K562 (cell line): Measurements from ENCODE around the gene ARL11. TPM values are rescaled to one million over a fixed set of nuclear protein-coding genes. Genes with fewer than 3 reads are reported as not detected.
A peak's percentile ranks its signal among the peaks of the same experiment; 100 is the strongest.

Source experiments
- ATAC-seq: fragments of 200-7000 bp; cut with Tn5 transposase; 3 replicates; pipeline ENCODE4 v1.9.1; 2020; ENCODE audit warnings: moderate library complexity
- BruUV-seq: library from RNA; stranded (reverse); fragments of 400-500 nt; replicated peaks from 2 replicates; lab custom pipeline; 2021; lab: Mats Ljungman, UMichigan
- CTCF ChIA-PET: fragments of 300-600 bp; formaldehyde crosslinking; extraction: SDS; loops from one replicate; lab custom pipeline; 2021; ENCODE audit warnings: low intra/inter-chr PET ratio; lab: Yijun Ruan, JAX
- POLR2A ChIA-PET: fragments of 300-600, 350-650 bp; sonication (Branson Sonifier 250); formaldehyde crosslinking; extraction: SDS; loops from one replicate; lab custom pipeline; 2021; ENCODE audit warnings: antibody characterized with exemption, inconsistent platforms; lab: Yijun Ruan, JAX
- DNase-seq, 4 experiments: peaks; one replicate each; pipeline versions ENCODE4 v3.0.0 to v3.0.0-alpha.2; 2011 to 2018; ENCODE audit warnings: low spot score in 3 of 4, mixed read lengths in 3 of 4; ENCODE audit errors: extremely low read depth in 1 of 4
- FAIRE-seq: peaks from 2 replicates; lab custom pipeline; 2011; peaks lifted over from hg19 to GRCh38; lab: Jason Lieb, UNC
- H2AFZ ChIP-seq: 2 replicates; pipeline ENCODE4 v1.6.0; 2011; ENCODE audit warnings: low read depth, low read length, control low read depth, inconsistent platforms
- H3K27ac ChIP-seq: fragments of 200-600 bp; 3 replicates; pipeline ENCODE4 v1.8.0; 2011; ENCODE audit warnings: low read depth, mild to moderate bottlenecking, control low read depth, inconsistent platforms, low read length, moderate library complexity, mixed read lengths; ENCODE audit errors: extremely low read depth
- H3K27me3 ChIP-seq, 2 experiments: fragments of 300-600 bp in 1 of 2; 2 replicates in 1 of 2; 3 replicates in 1 of 2; pipeline versions ENCODE4 v1.6.0 to v1.8.0; 2011; ENCODE audit warnings: inconsistent platforms in 2 of 2, low read length in 2 of 2, mild to moderate bottlenecking in 1 of 2, mixed read lengths in 1 of 2, moderate library complexity in 1 of 2; ENCODE audit not compliant: control insufficient read depth in 2 of 2, insufficient read depth in 2 of 2
- H3K36me3 ChIP-seq: fragments of 300-600 bp; 3 replicates; pipeline ENCODE4 v1.8.0; 2011; ENCODE audit warnings: mild to moderate bottlenecking, low read length, inconsistent platforms; ENCODE audit not compliant: control insufficient read depth, insufficient read depth
- H3K4me1 ChIP-seq, 2 experiments: fragments of 200-600 bp in 1 of 2; replicated peaks in 1 of 2; 2 replicates in 1 of 2; 3 replicates in 1 of 2; pipeline versions ENCODE4 v1.5.1 to v1.8.0; 2011; ENCODE audit warnings: inconsistent platforms in 2 of 2, low read length in 2 of 2, mild to moderate bottlenecking in 1 of 2, mixed read lengths in 1 of 2, moderate library complexity in 1 of 2; ENCODE audit not compliant: control insufficient read depth in 2 of 2, insufficient read depth in 2 of 2
- H3K4me2 ChIP-seq: 2 replicates; pipeline ENCODE4 v1.6.1; 2011; ENCODE audit warnings: low read length, control low read depth, inconsistent platforms, mixed read lengths; ENCODE audit not compliant: insufficient read depth
- H3K4me3 ChIP-seq: fragments of 200-600 bp; sonication (generic), shearing (Covaris generic); 2 replicates; pipeline ENCODE4 v1.5.1; 2016; ENCODE audit warnings: control low read depth, inconsistent platforms
- H3K79me2 ChIP-seq: fragments of 200-600 bp; 3 replicates; pipeline ENCODE4 v1.8.0; 2011; ENCODE audit warnings: low read length, inconsistent platforms; ENCODE audit not compliant: control insufficient read depth, insufficient read depth
- H3K9ac ChIP-seq, 2 experiments: 2 replicates each; pipeline versions ENCODE4 v1.6.0 to v1.6.1; 2011; ENCODE audit warnings: low read depth in 2 of 2, low read length in 2 of 2, control low read depth in 1 of 2, inconsistent platforms in 1 of 2, mild to moderate bottlenecking in 1 of 2, mixed read lengths in 1 of 2; ENCODE audit not compliant: insufficient read depth in 1 of 2
- H3K9me1 ChIP-seq: one replicate; pipeline ENCODE4 v1.6.0; 2011; ENCODE audit warnings: inconsistent platforms, mild to moderate bottlenecking, low read length, moderate library complexity; ENCODE audit not compliant: control insufficient read depth, insufficient read depth
- H3K9me3 ChIP-seq: replicated peaks from 2 replicates; pipeline ENCODE4 v1.5.1; 2011; ENCODE audit warnings: low read depth, low read length, inconsistent platforms; ENCODE audit not compliant: control insufficient read depth, insufficient read depth
- H4K20me1 ChIP-seq: replicated peaks from 2 replicates; pipeline ENCODE4 v1.6.1; 2011; ENCODE audit warnings: low read length, inconsistent platforms, mixed read lengths; ENCODE audit not compliant: control insufficient read depth, insufficient read depth
- BHLHE40 ChIP-seq: IDR thresholded peaks from 2 replicates; pipeline ENCODE4 v1.6.1; 2011; ENCODE audit warnings: low read length, improper control_type of control experiment
- BRD4 ChIP-seq: fragments of 200-600 bp; sonication (generic); IDR thresholded peaks from 2 replicates; pipeline ENCODE4 v1.6.1; 2017; ENCODE audit warnings: inconsistent platforms
- CEBPB ChIP-seq: fragments of 450-650 bp; IDR thresholded peaks from 2 replicates; pipeline ENCODE4 v1.6.1; 2016; ENCODE audit warnings: missing genetic modification characterization, missing compliant biosample characterization
- CHD2 ChIP-seq: IDR thresholded peaks from 2 replicates; pipeline ENCODE4 v1.6.1; 2011; ENCODE audit warnings: low read depth, low read length
- COPS2 ChIP-seq: fragments of 450-650 bp; conservative IDR thresholded peaks from 2 replicates; pipeline ENCODE4 v1.6.1; 2016; ENCODE audit warnings: mild to moderate bottlenecking, moderate library complexity
- RBM25 ChIP-seq: fragments of 200-400 bp; formaldehyde crosslinking; IDR thresholded peaks from 2 replicates; pipeline ENCODE4 v1.6.1; 2018; ENCODE audit warnings: low read length, low read depth, moderate library complexity; ENCODE audit not compliant: severe bottlenecking
- TCF3 ChIP-seq: sonication (generic); formaldehyde crosslinking; IDR thresholded peaks from 2 replicates; pipeline ENCODE4 v1.4.0; 2020; ENCODE audit warnings: mild to moderate bottlenecking, missing genetic modification reagents
- ZC3H11A ChIP-seq: IDR thresholded peaks from 2 replicates; pipeline ENCODE4 v1.6.1; 2012; ENCODE audit warnings: low read depth, low read length, improper control_type of control experiment
- ZNF75A ChIP-seq: fragments of 450-650 bp; formaldehyde crosslinking; IDR thresholded peaks from 2 replicates; pipeline ENCODE4 v1.4.0; 2020; ENCODE audit warnings: mild to moderate bottlenecking
- WGBS: fragments of 100-300 bp; shearing (Covaris generic); methylation state at CpG from one replicate; pipeline ENCODE4 v1.1.6; 2016; ENCODE audit warnings: low coverage, mixed read lengths; ENCODE audit not compliant: insufficient coverage; ENCODE audit errors: missing lambda C conversion rate; 5-methylcytosine and 5-hydroxymethylcytosine counted together
- in situ Hi-C: fragments of 300-500 bp; cut with MboI; formaldehyde crosslinking; loops from 4 replicates; pipeline ENCODE4 v1.15.0; 2018; ENCODE audit warnings: inconsistent platforms, mixed read lengths
- intact Hi-C: fragments of 100-400 bp; cut with micrococcal nuclease; formaldehyde crosslinking; loops from 2 replicates; pipeline ENCODE4 v1.14.2; 2022
- polyA plus RNA-seq, 8 experiments: library from polyadenylated mRNA; depleted of rRNA in 4 of 8; stranded (reverse) in 5 of 8; unstranded in 3 of 8; fragments of >200 nt; fragmentation: Nextera tagmentation in 2 of 8; fragmentation: Illumina TruSeq in 1 of 8; extraction: Ambion mirVana in 2 of 8; extraction: Trizol in 1 of 8; gene quantifications; 2 replicates each; pipeline versions ENCODE4 v1.2.1 to v1.2.3, GENCODE V29; 2011 to 2014; ENCODE audit warnings: inconsistent platforms in 1 of 8, missing spikeins in 1 of 8
- total RNA-seq, 7 experiments: library from RNA; depleted of rRNA in 6 of 7; stranded (reverse); fragments of >200 nt in 6 of 7; fragmentation: Illumina TruSeq in 2 of 7; extraction: Trizol in 2 of 7; gene quantifications; 2 replicates each; pipeline versions ENCODE4 v1.2.1 to v1.2.3, GENCODE V29; 2011 to 2021; ENCODE audit warnings: low replicate concordance in 1 of 7
- TF ChIP-seq, protein P1 (sequence below): fragments of 250-450 bp; sonication (Bioruptor Pico); IDR thresholded peaks from 2 replicates; pipeline ENCODE4 v1.4.0; 2020; ENCODE audit warnings: mild to moderate bottlenecking, moderate library complexity
- TF ChIP-seq, protein P2 (sequence below): fragments of 450-650 bp; formaldehyde crosslinking; IDR thresholded peaks from 2 replicates; pipeline ENCODE4 v1.4.0; 2022; ENCODE audit warnings: missing genetic modification characterization

ARL11 gene
- total and polyA plus RNA-seq, 9 of the 15 experiments (the other 6 are each of a cell fraction or from before 2014, with no cell fraction given) = 0.18 to 0.87 (median 0.45) TPM

DNA sequence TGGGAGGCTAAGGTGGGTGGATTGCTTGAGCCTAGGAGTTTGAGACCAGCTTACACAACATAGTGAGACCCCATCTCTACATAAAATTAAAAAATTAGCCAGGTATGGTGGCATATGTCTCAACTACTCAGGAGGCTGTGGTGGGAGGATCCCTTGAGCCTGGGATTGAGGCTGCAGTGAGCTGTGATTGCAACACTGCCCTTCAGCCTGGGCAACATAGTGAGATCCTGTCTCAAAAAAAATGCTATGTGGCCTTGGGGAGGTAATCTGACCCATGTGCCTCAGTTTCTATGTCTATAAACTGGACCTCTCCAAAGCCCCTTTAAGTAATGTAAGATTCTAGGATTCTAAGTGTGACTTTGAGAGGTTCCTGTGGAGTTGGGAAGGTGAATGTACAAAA lies 25.2 kb downstream of the ARL11 start:
- Histone ChIP-seq H3K9ac (no peak overlapping the region), H3K27ac (no peak overlapping the region), H3K4me3 (no peak overlapping the region), H3K4me1 (no peaks in the 10 kb centered on the region), H3K4me2 (no peak overlapping the region), H3K27me3 (no peaks in the 10 kb centered on the region), H2AFZ (no peak overlapping the region), H4K20me1 (no peaks in the 10 kb centered on the region), H3K9me3 (no peaks in the 10 kb centered on the region), H3K9me1 (no peaks in the 10 kb centered on the region), H3K36me3 (no peaks in the 10 kb centered on the region), H3K79me2 (no peaks in the 10 kb centered on the region)
- ChIA-PET POLR2A (no interaction called here), CTCF (no interaction called here)
- intact Hi-C loops (loop anchor here (2.0 to 5.0 kb wide), 2 partner anchors 139 to 195 kb away; partner anchors contain the start of gene KPNA3), in situ Hi-C loops (loop anchor here (5.0 to 25.0 kb wide), 2 partner anchors 194 to 1409 kb away; no protein-coding TSS in a partner anchor)
- FAIRE-seq (peak; percentile 26), DNase-seq (no peak), ATAC-seq (no peak)
- BruUV-seq = no TSS peak
- TF ChIP-seq RBM25 (peak; percentile 5), TCF3 (no peak), CEBPB (tag) (0 out of 2 replicates have a peak, but pooled peaks have one; percentile 17)

DNA sequence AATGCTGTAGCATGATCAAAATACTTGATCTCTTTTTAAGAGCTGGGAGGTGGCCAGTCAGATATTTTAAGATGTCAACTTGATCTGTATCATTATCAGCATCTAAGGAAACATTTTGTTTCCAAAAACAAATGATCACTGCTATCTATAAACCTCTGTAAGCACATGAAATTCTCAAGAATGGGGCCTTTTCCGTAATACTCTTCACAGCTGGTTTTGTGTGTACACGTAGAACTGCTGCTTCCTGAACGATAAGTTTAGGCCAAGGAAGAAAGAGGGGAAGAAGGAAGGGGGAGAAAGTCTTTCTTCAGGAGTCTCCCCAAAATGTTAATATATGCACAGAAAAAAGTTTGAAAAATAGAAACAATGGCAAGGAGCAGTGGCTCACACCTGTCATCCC lies 25.7 kb downstream of the ARL11 start:
- FAIRE-seq (no peak), ATAC-seq (no peak)
- Histone ChIP-seq H3K4me1 (no peaks in the 10 kb centered on the region), H3K27ac (no peak overlapping the region), H3K4me3 (no peak overlapping the region), H2AFZ (no peak overlapping the region), H3K9me1 (no peaks in the 10 kb centered on the region)
- POLR2A ChIA-PET = no interaction called here
- WGBS = 60% methylated on average over 3 of the region's 3 CpGs
- intact Hi-C loops = loop anchor here (5.0 kb wide), 1 partner anchor 138 kb away; the partner anchor contains the start of gene KPNA3
- TF ChIP-seq ZNF75A (CRISPR knock-in tag) (no peak), ZC3H11A (no peak), BRD4 (no peak), CHD2 (no peak), COPS2 (no peak), BHLHE40 (no peak)
- TF ChIP-seq, protein P1, sequence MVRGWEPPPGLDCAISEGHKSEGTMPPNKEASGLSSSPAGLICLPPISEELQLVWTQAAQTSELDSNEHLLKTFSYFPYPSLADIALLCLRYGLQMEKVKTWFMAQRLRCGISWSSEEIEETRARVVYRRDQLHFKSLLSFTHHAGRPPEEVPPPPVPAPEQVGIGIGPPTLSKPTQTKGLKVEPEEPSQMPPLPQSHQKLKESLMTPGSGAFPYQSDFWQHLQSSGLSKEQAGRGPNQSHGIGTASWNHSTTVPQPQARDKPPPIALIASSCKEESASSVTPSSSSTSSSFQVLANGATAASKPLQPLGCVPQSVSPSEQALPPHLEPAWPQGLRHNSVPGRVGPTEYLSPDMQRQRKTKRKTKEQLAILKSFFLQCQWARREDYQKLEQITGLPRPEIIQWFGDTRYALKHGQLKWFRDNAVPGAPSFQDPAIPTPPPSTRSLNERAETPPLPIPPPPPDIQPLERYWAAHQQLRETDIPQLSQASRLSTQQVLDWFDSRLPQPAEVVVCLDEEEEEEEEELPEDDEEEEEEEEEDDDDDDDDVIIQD (CRISPR knock-in tag) = no peak
- TF ChIP-seq, protein P2, sequence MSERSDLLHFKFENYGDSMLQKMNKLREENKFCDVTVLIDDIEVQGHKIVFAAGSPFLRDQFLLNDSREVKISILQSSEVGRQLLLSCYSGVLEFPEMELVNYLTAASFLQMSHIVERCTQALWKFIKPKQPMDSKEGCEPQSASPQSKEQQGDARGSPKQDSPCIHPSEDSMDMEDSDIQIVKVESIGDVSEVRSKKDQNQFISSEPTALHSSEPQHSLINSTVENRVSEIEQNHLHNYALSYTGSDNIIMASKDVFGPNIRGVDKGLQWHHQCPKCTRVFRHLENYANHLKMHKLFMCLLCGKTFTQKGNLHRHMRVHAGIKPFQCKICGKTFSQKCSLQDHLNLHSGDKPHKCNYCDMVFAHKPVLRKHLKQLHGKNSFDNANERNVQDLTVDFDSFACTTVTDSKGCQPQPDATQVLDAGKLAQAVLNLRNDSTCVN = no peak
- TF ChIP-seq, all 486 proteins: peak for 0
- DNase-seq = no peak
- CTCF ChIA-PET = no interaction called here
- Histone ChIP-seq H3K9me3 (no peaks in the 10 kb centered on the region), H3K79me2 (no peaks in the 10 kb centered on the region), H3K9ac (no peak overlapping the region), H3K27me3 (no peaks in the 10 kb centered on the region), H3K36me3 (no peaks in the 10 kb centered on the region), H3K4me2 (no peak overlapping the region), H4K20me1 (no peaks in the 10 kb centered on the region)
- no TSS peak for BruUV-seq
- in situ Hi-C loops = loop anchor here (5.0 to 25.0 kb wide), 2 partner anchors 193 to 1408 kb away; no protein-coding TSS in a partner anchor
